Kidney (tissue), 14 donors: ENCODE measurements around the gene TXNRD1. TPM values are rescaled to one million over a fixed set of nuclear protein-coding genes. Genes with fewer than 3 reads are reported as not detected.

ENCODE experiments used
- DNase-seq, 5 donors: peaks; one replicate each; pipeline ENCODE4 v3.0.0-alpha.2; 2013 to 2020
- FAIRE-seq: peaks from 2 replicates; lab custom pipeline; 2012; peaks lifted over from hg19 to GRCh38; lab: Jason Lieb, UNC
- H3K27ac ChIP-seq, 2 donors: one replicate each; pipeline ENCODE4 v1.7.0; 2013; ENCODE audit warnings: low read depth in 2 of 2, low read length in 2 of 2, inconsistent platforms in 1 of 2
- H3K27me3 ChIP-seq: one replicate; pipeline ENCODE4 v1.7.1; 2013; ENCODE audit warnings: low read length, inconsistent platforms; ENCODE audit not compliant: control insufficient read depth, insufficient read depth
- H3K36me3 ChIP-seq, 3 donors: one replicate each; pipeline versions ENCODE4 v1.7.0 to v1.7.1; 2013; ENCODE audit warnings: low read length in 3 of 3, control low read depth in 1 of 3, inconsistent platforms in 1 of 3; ENCODE audit not compliant: insufficient read depth in 3 of 3, control insufficient read depth in 2 of 3
- H3K4me1 ChIP-seq, 3 donors: one replicate each; pipeline versions ENCODE4 v1.7.0 to v1.7.1; 2013; ENCODE audit warnings: low read length in 3 of 3, inconsistent platforms in 1 of 3, low read depth in 1 of 3; ENCODE audit not compliant: control insufficient read depth in 2 of 3, insufficient read depth in 2 of 3
- H3K4me3 ChIP-seq, 3 donors: one replicate each; pipeline versions ENCODE4 v1.7.0 to v1.8.1; 2013; ENCODE audit warnings: low read length in 3 of 3, control low read depth in 1 of 3, inconsistent platforms in 1 of 3
- H3K9ac ChIP-seq, 3 donors: one replicate each; pipeline versions ENCODE4 v1.7.0 to v1.7.1; 2013; ENCODE audit warnings: low read length in 3 of 3, control low read depth in 1 of 3, inconsistent platforms in 1 of 3
- H3K9me3 ChIP-seq, 3 donors: one replicate each; pipeline versions ENCODE4 v1.7.0 to v1.7.1; 2013; ENCODE audit warnings: low read length in 3 of 3, control low read depth in 1 of 3, inconsistent platforms in 1 of 3; ENCODE audit not compliant: control insufficient read depth in 2 of 3, insufficient read depth in 1 of 3
- CTCF ChIP-seq: IDR thresholded peaks from 3 replicates; pipeline ENCODE4 v1.5.1; 2012; ENCODE audit warnings: mild to moderate bottlenecking, moderate library complexity, borderline replicate concordance; ENCODE audit not compliant: insufficient read depth; ENCODE audit errors: extremely low read depth
- intact Hi-C: fragments of 100-400 bp; cut with DNase I; formaldehyde crosslinking; loops from one replicate; pipeline ENCODE4 v1.11.1; 2022
- polyA plus RNA-seq: library from polyadenylated mRNA; stranded (reverse); fragments of 350-450 nt; fragmentation: Illumina TruSeq; extraction: RNeasy Lipid Tissue Mini Kit (QIAGEN cat#74804); gene quantifications from one replicate; pipeline ENCODE4 v1.2.3, GENCODE V29; 2014; ENCODE audit warnings: low read depth, low replicate concordance; ENCODE audit not compliant: insufficient read depth
- total RNA-seq: library from RNA; stranded (reverse); fragmentation: NEBNext Ultra II Directional; extraction: Animal tissue kit (Norgen Biotek cat#: 25700); gene quantifications from one replicate; pipeline ENCODE4 v1.2.1, GENCODE V29; 2021
- donor health status: control.
- donor health status: control.
- donor health status: control.
- donor health status: control.
- donor health status: control.
- donor health status: DM: yes; HTN: yes; CAD: no.
- donor health status: Normal renal cell carcinoma (clear cell type).

Gene TXNRD1
- total and polyA plus RNA-seq, 2 donors from 2014 or later = 45.0 to 73.2 TPM

DNA sequence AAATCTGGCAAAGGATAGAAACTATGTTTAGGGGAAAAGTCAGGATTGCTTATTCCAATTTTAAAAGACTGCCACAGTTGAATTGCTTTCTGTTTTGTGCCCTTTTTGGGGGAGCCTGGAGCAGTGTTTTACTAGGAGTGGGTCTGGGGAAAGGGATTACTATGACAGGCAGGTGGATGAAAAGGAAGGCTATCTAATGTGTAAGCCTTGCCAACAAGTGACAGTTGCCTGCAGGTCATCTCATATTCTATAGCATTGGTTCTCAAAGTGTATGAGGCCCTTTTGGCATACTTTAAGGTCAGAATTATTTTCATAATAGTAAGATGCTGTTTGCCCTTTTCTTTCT is 92.0 kb downstream of the TXNRD1 start:
- peaks cover 0 to 9% (median 7%) of the 10 kb centered on the region in 3 donors for H3K4me1 ChIP-seq
- H3K27ac ChIP-seq = no peak overlapping the region
- no peak for FAIRE-seq

DNA sequence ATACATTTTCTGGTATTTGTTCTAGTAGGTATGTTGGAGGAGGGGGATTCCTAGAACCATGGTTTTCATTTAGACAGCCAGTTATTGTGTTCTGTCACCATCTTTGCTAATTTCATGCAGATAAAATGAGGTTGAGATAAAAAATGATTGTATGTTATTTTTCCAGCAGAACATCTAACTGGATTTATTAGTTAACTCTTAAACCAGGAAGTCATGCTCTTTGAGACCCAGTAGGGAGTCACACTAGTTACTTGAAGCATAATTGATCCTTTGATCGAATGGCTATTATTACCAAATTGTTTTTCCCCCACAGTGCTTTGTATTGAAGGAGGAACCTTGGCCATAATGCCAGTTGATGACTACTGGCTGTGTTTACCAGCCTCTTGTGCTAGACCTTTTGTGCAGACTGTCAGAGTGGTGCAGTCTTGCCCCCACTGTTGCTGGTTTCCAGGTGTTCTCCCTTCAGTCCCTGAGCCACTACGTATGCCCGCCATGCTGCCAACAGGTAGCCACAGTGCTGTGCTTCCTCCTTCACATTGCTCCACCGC is 93.9 kb downstream of the TXNRD1 start:
- FAIRE-seq = no peak
- peaks cover 0 to 2% (median 0%) of the 10 kb centered on the region in 3 donors for H3K4me1 ChIP-seq

More for the DNA sequence above, 92.0 kb downstream of the TXNRD1 start:
- no peak overlapping the region for H3K4me3 ChIP-seq
- H3K9me3 ChIP-seq = no peaks in the 10 kb centered on the region
- intact Hi-C loops = no loop called here
- peaks cover 2 to 10% (median 2%) of the 10 kb centered on the region in 3 donors for H3K36me3 ChIP-seq
- H3K27me3 ChIP-seq = no peaks in the 10 kb centered on the region
- DNase-seq = no peak
- no peak overlapping the region for H3K9ac ChIP-seq
- no peak for TF ChIP-seq CTCF

GRCh38 chr12:104310751-104311633 is 95.4 kb downstream of the TXNRD1 start:
- TF ChIP-seq CTCF = no peak
- DNase-seq = no peak
- Histone ChIP-seq H3K9me3 (no peaks in the 10 kb centered on the region), H3K36me3 (peaks cover 11 to 28% (median 15%) of the 10 kb centered on the region in 3 donors), H3K27me3 (no peaks in the 10 kb centered on the region), H3K4me3 (no peak overlapping the region), H3K27ac (no peak overlapping the region), H3K9ac (no peak overlapping the region), H3K4me1 (no peaks in the 10 kb centered on the region)
- intact Hi-C loops = no loop called here
- FAIRE-seq = no peak

More for the DNA sequence above, 93.9 kb downstream of the TXNRD1 start:
- Histone ChIP-seq H3K27me3 (no peaks in the 10 kb centered on the region), H3K27ac (no peak overlapping the region), H3K9ac (no peak overlapping the region), H3K36me3 (peaks cover 8 to 28% (median 11%) of the 10 kb centered on the region in 3 donors), H3K9me3 (no peaks in the 10 kb centered on the region), H3K4me3 (no peak overlapping the region)
- intact Hi-C loops = no loop called here
- no peak for DNase-seq
- TF ChIP-seq CTCF = no peak
